LNCaP clone FGC (cell line): ENCODE measurements around the gene ME1.

Source experiments
- DNase-seq: peaks from one replicate; pipeline ENCODE4 v3.0.0-alpha.2; 2011; ENCODE audit warnings: low read depth
- H3K4me3 ChIP-seq: 2 replicates; pipeline ENCODE4 v1.5.1; 2011; ENCODE audit warnings: mild to moderate bottlenecking, low read depth, low read length, control low read depth
- CTCF ChIP-seq: IDR thresholded peaks from 2 replicates; pipeline ENCODE4 v1.5.1; 2012; ENCODE audit warnings: mild to moderate bottlenecking; ENCODE audit not compliant: control insufficient read depth, insufficient read depth; ENCODE audit errors: extremely low read depth

ME1 gene

GRCh38 chr6:83433177-83433576 lies 2.3 kb upstream of the ME1 start:
- no peak for DNase-seq
- no peak overlapping the region for H3K4me3 ChIP-seq
- no peak for TF ChIP-seq CTCF

- no peak for TF ChIP-seq CTCF
- DNase-seq, result no peak
- no peak overlapping the region for H3K4me3 ChIP-seq
Observed at GRCh38 chr6:83432636-83433035, 1.8 kb upstream of the ME1 start.

GRCh38 chr6:83431545-83432155 lies 799 bp upstream of the ME1 start:
- peak; percentile 86 for DNase-seq
- no peak for TF ChIP-seq CTCF
- H3K4me3 ChIP-seq, result peak overlapping the region; percentile 70

- peak overlapping the region; percentile 70 for H3K4me3 ChIP-seq
Observed at GRCh38 chr6:83429857-83430610, 817 bp downstream of the ME1 start.

GRCh38 chr6:83429269-83429668 lies 1.6 kb downstream of the ME1 start:
- no peak for DNase-seq
- peak overlapping the region; percentile 70 for H3K4me3 ChIP-seq

More at GRCh38 chr6:83429857-83430610, 817 bp downstream of the ME1 start:
- TF ChIP-seq CTCF, result no peak
- peak; percentile 70 for DNase-seq

GRCh38 chr6:83424392-83425018 lies 6.3 kb downstream of the ME1 start:
- no peak for DNase-seq
- H3K4me3 ChIP-seq, result no peak overlapping the region

More at GRCh38 chr6:83429269-83429668, 1.6 kb downstream of the ME1 start:
- TF ChIP-seq CTCF, result no peak

More at GRCh38 chr6:83424392-83425018, 6.3 kb downstream of the ME1 start:
- TF ChIP-seq CTCF, result no peak
